ENCODE results near the gene CHRNA1.
"Not testable (repeated sequence)": the region's sequence is repeated elsewhere in the genome, so short reads cannot be mapped to it uniquely, and the experiment has no call there.

CHRNA1 gene

GRCh38 chr2:174717916-174718315 lies 46.4 kb downstream of the CHRNA1 start:
- TF ChIP-seq, protein P1, sequence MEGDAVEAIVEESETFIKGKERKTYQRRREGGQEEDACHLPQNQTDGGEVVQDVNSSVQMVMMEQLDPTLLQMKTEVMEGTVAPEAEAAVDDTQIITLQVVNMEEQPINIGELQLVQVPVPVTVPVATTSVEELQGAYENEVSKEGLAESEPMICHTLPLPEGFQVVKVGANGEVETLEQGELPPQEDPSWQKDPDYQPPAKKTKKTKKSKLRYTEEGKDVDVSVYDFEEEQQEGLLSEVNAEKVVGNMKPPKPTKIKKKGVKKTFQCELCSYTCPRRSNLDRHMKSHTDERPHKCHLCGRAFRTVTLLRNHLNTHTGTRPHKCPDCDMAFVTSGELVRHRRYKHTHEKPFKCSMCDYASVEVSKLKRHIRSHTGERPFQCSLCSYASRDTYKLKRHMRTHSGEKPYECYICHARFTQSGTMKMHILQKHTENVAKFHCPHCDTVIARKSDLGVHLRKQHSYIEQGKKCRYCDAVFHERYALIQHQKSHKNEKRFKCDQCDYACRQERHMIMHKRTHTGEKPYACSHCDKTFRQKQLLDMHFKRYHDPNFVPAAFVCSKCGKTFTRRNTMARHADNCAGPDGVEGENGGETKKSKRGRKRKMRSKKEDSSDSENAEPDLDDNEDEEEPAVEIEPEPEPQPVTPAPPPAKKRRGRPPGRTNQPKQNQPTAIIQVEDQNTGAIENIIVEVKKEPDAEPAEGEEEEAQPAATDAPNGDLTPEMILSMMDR (IDR thresholded peaks at IDR 0.05; ENCODE audit: low read depth, low read length), result no peak
- DNase-seq (ENCODE audit: extremely low read depth, low read depth), result no peak

- DNase-seq (ENCODE audit: extremely low read depth, low read depth), result no peak
- TF ChIP-seq, protein P1 (IDR thresholded peaks at IDR 0.05; ENCODE audit: low read depth, low read length), result no peak
These were observed 47.0 kb downstream of the CHRNA1 start for GRCh38 chr2:174717273-174717672.

DNA sequence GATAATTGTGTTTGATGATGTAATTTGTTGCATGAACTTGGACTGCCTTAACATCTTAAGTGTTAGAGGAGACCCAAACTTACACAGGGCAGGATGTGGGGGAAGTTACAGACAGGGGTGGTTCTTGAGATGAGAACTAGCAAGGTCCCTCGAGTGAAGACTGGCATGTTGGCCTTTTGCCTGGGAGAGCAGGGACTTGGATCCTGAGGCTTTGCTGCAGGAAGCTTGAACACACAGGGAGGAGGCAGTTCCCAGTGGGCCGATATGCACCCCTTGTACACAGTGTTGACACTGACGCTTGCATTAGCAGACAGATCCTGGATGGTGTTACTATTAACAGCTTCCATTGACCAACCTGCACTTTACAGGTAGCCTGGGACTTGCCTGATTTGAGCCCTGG lies 47.5 kb downstream of the CHRNA1 start:
- TF ChIP-seq, protein P1 (IDR thresholded peaks at IDR 0.05; ENCODE audit: low read depth, low read length), result no peak
- no peak for DNase-seq (ENCODE audit: extremely low read depth, low read depth)

- TF ChIP-seq, protein P1 (IDR thresholded peaks at IDR 0.05; ENCODE audit: low read depth, low read length), result no peak
- no peak for DNase-seq (ENCODE audit: extremely low read depth, low read depth)
These were observed 50.6 kb downstream of the CHRNA1 start for GRCh38 chr2:174713686-174714085.

DNA sequence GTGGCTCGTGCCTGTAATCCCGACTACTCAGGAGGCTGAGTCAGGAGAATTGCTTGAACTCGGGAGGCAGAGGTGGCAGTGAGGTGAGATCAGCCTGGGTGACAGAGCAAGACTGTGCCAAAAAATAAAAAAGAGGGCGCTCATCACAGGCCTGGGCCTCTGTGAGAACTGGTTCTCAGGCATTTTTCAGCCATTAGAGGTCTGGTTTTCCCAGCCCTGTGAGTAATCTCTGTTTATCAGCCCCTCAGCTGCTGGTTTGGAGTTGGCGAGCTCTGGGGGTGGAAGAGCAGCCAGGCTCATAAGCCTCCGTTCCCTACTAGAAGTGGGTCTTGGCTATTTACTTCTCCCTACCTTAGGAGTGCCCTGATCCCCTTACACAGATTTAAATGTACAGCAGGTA lies 53.1 kb downstream of the CHRNA1 start:
- no peak for DNase-seq (ENCODE audit: extremely low read depth, low read depth)
- TF ChIP-seq, protein P1 (IDR thresholded peaks at IDR 0.05; ENCODE audit: low read depth, low read length), result no peak

DNA sequence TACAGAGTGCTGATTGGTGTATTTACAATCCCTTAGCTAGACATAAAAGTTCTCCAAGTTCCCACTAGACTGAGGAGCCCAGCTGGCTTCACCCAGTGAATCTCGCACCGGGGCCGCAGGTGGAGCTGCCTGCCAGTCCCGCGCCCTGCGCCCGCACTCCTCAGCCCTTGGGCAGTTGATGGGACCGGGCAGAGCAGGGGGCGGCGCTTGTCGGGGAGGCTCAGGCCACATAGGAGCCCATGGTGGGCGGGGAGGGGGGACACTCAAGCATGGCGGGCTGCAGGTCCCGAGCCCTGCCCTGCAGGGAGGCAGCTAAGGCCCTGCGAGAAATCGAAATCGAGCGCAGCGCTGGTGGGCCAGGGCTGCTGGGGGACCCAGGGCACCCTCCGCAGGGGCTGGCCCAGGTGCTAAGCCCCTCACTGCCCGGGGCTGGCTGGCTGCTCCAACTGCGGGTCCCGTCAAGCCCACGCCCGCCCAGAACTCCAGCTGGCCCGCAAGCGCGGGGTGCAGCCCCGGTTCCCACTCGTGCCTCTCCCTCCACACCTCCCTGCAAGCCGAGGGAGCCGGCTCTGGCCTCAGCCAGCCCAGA lies 54.8 kb downstream of the CHRNA1 start:
- DNase-seq (ENCODE audit: extremely low read depth, low read depth), result not testable (repeated sequence)

DNA sequence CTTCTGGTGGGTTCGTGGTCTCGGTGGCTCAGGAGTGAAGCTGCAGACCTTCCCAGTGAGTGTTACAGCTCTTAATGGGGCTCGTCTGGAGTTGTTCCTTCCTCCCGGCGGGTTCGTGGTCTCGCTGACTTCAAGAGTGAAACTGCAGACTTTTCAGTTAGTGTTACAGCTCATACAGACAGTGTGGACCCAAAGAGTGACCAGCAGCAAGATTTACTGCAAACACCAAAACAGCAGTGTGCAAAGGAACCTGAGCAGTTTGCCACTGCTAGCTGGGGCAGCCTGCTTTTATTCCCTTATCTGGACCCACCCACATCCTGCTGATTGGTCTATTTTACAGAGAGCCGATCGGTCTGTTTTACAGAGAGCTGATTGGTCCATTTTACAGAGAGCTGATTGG lies 55.6 kb downstream of the CHRNA1 start:
- DNase-seq (ENCODE audit: extremely low read depth, low read depth), result no peak
- TF ChIP-seq, protein P1 (IDR thresholded peaks at IDR 0.05; ENCODE audit: low read depth, low read length), result no peak

DNA sequence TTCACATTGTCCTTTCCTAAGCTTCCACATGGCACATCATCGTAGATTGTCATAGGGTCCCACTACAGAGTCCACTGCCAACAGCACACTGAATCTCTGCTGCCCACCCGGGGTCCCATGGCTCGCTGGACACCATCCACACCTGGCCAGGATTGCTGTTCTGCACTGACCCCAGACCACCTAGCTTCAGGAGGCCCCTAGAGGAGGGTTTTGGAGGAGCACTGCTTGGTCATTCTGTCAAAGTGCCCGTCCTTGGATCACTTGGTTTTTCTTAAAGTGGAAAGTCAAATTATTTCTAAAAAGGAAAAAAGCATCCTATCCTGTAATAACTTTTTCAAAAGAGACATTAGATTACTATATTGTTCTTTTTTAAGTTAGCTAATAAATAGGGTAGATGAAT lies 59.0 kb downstream of the CHRNA1 start:
- TF ChIP-seq, protein P1 (IDR thresholded peaks at IDR 0.05; ENCODE audit: low read depth, low read length), result no peak

More for the DNA sequence above, 59.0 kb downstream of the CHRNA1 start:
- no peak for DNase-seq (ENCODE audit: extremely low read depth, low read depth)
